HG03342 (cell line): ENCODE data around the gene RAB7B.

ENCODE experiments used
- ATAC-seq: cut with Tn5 transposase; IDR thresholded peaks from one replicate; pipeline ENCODE4 v1.9.1; 2021; ENCODE audit warnings: mild to moderate bottlenecking, moderate library complexity; ENCODE audit not compliant: unreplicated experiment

The RAB7B gene

DNA sequence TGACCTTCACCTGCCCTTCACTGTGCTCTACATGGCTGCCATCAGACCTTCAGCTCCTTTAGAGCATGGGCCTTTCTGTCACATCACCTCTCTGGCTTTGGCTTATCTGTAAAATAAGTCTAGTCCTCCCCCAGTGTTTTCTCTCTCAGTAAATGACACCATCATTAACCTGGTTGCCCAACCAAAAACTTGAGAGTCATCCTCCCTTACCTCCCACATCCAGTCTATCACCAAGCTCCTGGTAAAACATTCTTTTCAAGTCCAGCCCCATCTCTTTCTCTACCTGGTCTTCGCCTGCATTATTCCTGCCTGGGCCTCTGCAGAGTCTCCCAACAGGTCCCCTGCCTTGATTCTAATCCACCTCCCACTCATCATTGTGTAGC, 73.0 kb downstream of the RAB7B start:
- no peak for ATAC-seq

- ATAC-seq: no peak
Measured at GRCh38 chr1:205929496-205930194, 73.5 kb downstream of the RAB7B start.

DNA sequence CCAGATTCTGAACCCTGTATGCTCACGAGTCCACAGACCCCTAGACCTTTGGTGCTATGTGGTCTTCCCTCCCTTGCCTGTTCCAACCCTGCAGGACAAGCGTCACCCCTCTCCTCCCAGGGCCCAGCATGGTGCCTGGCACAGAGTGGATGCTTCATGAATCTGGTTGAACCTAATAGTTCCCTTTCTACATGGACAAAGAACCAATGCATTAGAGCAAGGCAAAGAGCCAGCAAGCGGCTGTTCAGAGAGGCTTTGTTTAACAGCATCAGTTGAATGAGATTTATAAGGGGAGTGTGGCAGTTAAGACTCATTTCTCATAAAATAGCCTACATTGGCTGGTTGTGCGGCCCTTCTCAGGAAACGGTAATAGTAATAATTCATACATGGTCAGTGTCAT, 74.9 kb downstream of the RAB7B start:
- ATAC-seq: no peak

GRCh38 chr1:205927676-205928075, 75.5 kb downstream of the RAB7B start:
- ATAC-seq: no peak

- ATAC-seq: no peak
Measured at GRCh38 chr1:205927247-205927646, 75.9 kb downstream of the RAB7B start.
